ENCODE measurements around the gene ADAMTS16.

ADAMTS16 gene

DNA sequence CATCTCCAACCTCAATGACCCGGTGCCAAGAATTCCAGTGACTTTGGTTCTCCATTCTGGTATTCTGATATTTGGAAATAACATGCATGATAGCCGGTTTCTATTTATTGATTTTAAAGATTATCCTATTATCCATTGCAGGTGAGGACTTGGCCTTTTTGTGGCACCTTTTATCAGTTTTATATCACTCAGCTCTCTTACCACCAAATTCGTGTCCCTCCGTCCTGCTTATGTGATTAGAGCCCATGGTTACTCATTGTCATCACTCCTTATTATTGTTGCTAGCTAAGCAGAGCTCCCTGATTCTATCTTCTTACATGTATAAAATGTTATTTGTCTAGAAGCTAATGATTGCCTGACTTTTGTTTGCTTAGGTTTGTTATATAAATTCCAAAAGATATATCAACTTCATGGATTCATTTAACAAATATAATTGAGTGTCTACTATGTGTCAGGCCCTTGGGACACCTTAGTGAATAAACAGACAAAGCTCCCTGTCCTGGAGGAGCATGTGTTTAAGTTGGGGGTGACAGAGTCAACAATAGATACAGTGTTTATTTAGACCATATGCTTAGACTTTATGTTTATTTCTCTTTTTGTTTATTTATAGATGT is 138.2 kb downstream of the ADAMTS16 start:
- no peak for DNase-seq (ENCODE audit: low read depth in 1 of 2, low spot score in 1 of 2)

GRCh38 chr5:5278815-5279381 is 138.8 kb downstream of the ADAMTS16 start:
- no peak for DNase-seq (ENCODE audit: low read depth in 1 of 2, low spot score in 1 of 2)

GRCh38 chr5:5285906-5286305 is 145.8 kb downstream of the ADAMTS16 start:
- no peak for DNase-seq (ENCODE audit: low read depth in 1 of 2, low spot score in 1 of 2)

- no peak for DNase-seq (ENCODE audit: low read depth in 1 of 2, low spot score in 1 of 2)
Observed at GRCh38 chr5:5287419-5287818, 147.3 kb downstream of the ADAMTS16 start.

- no peak for DNase-seq (ENCODE audit: low read depth in 1 of 2, low spot score in 1 of 2)
Observed at GRCh38 chr5:5288201-5288600, 148.1 kb downstream of the ADAMTS16 start.

DNA sequence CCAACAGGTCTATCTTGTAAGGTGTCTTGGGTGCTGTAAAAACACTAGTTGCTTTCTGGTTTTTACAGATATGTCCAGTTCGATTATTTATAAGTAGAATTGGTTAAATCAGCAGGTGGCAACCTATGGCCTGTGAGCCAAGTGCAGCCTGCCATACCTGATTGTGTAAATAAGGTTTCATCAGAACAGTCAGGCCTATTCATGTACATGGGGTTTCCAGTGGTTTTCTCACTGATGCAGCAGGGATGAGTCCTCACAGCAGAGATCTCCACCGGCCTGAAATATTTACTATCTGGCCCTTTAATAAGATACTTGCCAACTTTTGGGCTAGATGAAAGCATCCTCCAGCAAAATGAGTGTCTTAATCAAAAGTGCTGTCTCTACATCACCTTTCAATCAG is 149.4 kb downstream of the ADAMTS16 start:
- no peak for DNase-seq (ENCODE audit: low read depth in 1 of 2, low spot score in 1 of 2)

- no peak for DNase-seq (ENCODE audit: low read depth in 1 of 2, low spot score in 1 of 2)
Observed at GRCh38 chr5:5290674-5291334, 150.7 kb downstream of the ADAMTS16 start.

- DNase-seq (ENCODE audit: low read depth in 1 of 2, low spot score in 1 of 2) = no peak
Observed at GRCh38 chr5:5291357-5291756, 151.2 kb downstream of the ADAMTS16 start.

- DNase-seq (ENCODE audit: low read depth in 1 of 2, low spot score in 1 of 2) = no peak
Observed at GRCh38 chr5:5293029-5293428, 152.9 kb downstream of the ADAMTS16 start.

DNA sequence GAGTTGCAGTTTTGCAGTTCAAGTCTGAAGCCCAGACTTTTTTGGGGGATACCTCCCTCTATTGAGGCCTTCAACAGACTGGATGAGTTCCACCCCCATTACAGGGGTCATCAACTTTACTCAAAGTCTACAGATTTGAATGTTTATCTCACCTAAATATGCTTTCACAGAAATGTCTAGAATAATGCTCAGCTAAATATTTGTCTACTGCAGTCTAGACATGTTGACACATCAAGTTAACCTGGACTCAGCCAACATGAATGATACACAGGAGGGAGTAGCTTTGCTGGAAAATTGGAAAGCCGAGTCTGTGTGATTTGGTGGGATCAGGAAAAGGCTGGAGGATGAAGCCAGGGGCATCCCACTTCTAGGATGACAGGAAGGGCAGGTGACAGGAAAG is 154.3 kb downstream of the ADAMTS16 start:
- DNase-seq (ENCODE audit: low read depth in 1 of 2, low spot score in 1 of 2) = no peak

- no peak for DNase-seq (ENCODE audit: low read depth in 1 of 2, low spot score in 1 of 2)
Observed at GRCh38 chr5:5295351-5295750, 155.2 kb downstream of the ADAMTS16 start.

DNA sequence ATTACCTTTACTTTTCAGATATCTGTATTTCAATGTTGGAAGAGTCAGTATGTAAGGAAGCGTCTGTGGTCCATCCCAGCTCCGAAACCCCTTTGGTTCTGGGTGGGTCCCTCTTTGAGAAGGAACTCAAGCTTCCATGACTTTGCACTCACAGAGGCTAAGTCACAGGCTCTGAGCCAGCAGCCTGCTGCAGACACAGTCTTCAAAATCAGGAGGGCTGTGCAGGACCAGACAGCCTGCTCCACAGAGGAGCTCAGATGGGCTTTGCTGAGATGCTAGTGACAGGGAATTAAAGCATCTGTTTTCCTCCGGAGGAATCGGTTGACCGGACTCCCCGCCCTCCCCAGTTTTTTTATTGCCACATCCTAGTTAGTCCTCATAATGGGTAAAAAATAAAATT is 155.9 kb downstream of the ADAMTS16 start:
- no peak for DNase-seq (ENCODE audit: low read depth in 1 of 2, low spot score in 1 of 2)

DNA sequence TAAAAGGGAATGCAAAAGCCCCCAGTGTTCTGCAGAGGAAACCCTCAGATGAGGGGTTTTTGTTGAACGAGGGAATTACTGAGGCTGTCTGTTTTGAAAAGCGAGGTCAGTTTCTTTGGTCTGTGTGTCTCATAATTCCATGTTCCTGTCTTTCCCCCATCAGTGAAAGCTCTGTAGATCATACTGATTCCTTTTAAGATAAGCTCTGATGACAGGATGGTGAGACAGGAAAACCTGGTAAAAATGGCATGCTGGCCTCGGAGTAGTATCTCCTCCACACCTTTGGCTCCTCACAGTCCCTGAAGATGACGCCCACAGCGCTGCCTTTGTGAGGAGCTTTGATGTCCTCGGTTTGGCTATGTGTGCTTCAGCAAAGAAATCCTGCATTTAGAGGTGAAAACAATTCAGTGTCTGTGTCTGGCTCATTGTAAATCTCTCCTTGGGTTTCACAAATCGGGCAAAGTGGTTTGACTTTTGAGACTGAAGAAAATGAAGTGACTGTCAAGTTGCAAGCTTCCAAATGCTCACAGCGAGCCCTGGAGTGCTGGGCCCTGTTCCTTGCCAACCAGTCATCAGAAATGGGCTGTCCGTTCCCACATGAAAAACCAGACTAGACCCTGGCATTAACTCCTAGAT is 157.4 kb downstream of the ADAMTS16 start:
- no peak for DNase-seq (ENCODE audit: low read depth in 1 of 2, low spot score in 1 of 2)

DNA sequence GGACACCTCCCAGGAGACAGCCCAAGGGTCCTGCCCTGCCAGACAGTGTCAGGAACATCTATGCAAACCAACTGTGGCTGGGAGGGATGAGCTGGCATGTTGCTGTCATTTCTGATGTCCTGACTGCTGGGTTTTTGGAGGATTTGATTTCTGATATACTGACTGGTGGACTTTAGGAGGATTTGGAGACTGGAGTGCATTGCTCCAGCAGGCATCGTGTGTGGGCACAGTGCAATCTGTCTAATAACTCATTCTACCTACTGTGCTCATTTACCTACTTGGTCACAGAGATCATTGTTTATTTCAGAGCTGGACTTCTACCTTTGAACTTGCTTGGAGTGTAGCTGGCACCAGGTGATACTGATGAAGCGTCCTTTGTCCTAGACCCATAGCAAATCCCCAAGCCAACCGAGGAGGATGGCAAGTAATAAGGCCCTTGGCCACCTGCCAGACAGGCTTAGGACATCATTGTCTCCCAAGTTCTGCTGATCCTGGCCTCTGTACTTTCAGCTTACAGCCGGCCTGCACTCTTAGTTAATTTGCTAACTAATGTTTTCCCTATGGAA is 158.0 kb downstream of the ADAMTS16 start:
- DNase-seq (ENCODE audit: low read depth in 1 of 2, low spot score in 1 of 2) = no peak

DNA sequence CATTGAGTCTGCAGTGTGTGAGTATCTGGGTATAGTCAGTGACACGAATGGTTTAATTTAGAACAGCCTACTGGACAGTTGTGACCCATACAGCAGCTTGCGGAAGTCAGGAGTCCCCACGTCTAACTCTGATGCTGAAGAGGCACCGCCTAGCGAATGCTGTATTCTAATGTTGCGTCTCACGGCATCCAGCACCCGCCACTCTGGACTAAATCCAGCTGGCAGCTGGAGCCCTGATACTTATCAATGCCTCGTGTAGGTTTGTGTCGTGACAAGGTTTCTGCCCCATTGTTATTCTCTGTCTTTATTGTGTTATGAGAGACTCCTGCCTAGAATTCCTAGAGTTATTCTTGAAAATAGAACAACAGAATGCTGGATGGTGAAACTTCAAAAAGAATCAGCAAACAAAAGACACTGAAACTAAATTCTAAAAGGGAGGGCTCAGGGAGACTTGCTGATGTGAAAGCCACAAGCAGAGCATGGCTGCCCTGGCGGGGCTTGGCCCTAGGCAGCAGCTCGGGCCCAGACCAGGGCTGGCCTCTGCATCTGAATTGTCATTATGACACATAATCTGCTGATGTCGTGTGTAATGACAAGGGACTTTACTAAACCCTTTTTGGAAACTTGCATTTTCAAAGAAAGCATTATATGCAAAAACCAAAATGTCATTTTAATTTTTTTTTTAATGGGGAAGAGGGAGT is 158.9 kb downstream of the ADAMTS16 start:
- no peak for DNase-seq (ENCODE audit: low read depth in 1 of 2, low spot score in 1 of 2)

DNA sequence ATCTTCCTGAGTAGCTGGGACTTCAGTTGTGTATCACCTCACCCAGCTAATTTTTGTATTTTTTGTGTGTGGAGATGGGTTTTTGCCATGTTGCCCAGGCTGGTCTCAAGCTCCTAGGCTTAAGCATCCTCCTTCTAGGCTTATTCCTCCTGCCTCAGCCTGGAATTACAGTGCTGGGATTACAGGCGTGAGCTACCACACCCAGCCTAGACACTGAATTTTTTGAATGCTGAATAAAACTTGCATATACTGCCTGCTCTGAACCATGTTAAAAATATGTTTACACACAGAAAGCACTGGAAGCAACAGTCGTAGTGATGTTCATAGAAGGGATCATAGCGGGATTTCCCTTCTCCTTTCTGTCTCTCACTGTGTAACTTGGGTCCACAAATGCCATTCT is 161.0 kb downstream of the ADAMTS16 start:
- no peak for DNase-seq (ENCODE audit: low read depth in 1 of 2, low spot score in 1 of 2)

DNA sequence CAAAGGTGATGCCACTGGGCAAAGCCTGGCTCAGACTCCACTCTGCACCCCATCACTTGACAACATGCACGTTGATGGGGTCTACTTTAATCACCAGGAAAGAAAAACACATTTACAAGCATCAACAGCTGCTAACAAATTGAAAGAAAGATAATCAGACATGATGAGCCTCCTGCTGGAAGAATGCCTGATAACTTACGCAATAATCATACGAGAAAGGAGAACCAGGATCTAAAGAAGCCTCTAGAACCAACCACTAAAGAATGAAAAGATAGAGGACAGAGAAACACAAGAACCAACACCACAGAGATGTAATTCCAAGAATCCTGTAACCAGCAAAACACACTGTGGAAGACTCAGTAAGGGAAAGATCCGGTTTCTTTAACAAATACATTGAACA is 162.1 kb downstream of the ADAMTS16 start:
- no peak for DNase-seq (ENCODE audit: low read depth in 1 of 2, low spot score in 1 of 2)

DNA sequence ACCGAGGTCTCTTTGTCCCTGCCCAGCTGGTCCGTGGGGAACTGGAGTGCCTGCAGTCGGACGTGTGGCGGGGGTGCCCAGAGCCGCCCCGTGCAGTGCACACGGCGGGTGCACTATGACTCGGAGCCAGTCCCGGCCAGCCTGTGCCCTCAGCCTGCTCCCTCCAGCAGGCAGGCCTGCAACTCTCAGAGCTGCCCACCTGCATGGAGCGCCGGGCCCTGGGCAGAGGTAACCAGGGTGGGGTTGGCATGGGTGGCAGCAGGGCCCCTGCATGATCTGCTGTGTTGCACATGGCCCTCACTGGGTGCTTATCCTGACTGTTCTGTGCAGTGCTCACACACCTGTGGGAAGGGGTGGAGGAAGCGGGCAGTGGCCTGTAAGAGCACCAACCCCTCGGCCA is 163.1 kb downstream of the ADAMTS16 start:
- DNase-seq (ENCODE audit: low read depth in 1 of 2, low spot score in 1 of 2) = no peak

DNA sequence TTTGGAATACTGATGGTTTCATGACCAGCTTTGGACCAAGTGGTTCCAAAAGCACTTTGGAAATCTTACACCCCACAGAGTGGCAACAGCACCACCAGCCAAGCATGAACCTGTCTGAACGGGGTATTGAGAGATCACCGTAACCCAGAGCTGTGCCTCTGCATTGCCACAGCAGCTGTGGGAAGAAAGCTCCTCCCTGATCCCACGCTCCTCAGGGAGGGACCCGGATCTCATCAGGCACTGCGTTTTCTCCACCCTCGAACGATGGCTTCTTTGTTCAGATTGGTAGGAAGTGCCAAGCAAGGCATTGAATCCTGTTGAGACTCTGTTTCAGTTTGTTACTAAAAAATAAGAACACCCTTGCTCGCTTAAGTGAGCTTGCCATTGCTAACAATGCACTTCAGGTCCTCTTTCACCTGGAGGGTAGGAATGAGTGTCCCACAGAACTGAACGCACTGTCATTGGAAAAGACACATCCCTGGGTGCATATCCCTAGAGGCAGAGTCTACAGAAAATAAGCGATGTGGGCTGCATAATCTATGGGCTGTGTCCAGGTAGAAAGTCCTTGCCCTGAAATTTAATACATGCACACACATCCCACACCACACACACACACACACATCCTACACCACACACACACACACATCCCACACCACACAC is 164.4 kb downstream of the ADAMTS16 start:
- no peak for DNase-seq (ENCODE audit: low read depth in 1 of 2, low spot score in 1 of 2)

- DNase-seq (ENCODE audit: low read depth in 1 of 2, low spot score in 1 of 2) = no peak
Observed at GRCh38 chr5:5306696-5307095, 166.6 kb downstream of the ADAMTS16 start.

- no peak for DNase-seq (ENCODE audit: low read depth in 1 of 2, low spot score in 1 of 2)
Observed at GRCh38 chr5:5308319-5308718, 168.2 kb downstream of the ADAMTS16 start.
